Natural killer cell treated with Interleukin-12 subunit alpha and Interleukin-12 subunit beta and Interleukin-15 and Interleukin-18, amount 100 ng/mL, for 72 hours (primary cell): ENCODE data around the gene IDI2. TPM values are rescaled to one million over a fixed set of nuclear protein-coding genes. Genes with fewer than 3 reads are reported as not detected.
"Not testable (repeated sequence)": the region's sequence is repeated elsewhere in the genome, so short reads cannot be mapped to it uniquely, and the experiment has no call there.

Source experiments
- ATAC-seq, 2 donors: fragments of 150-1000 bp; cut with Tn5 transposase in 1 of 2; sonication (Bioruptor Pico), chemical (Tn5 transposase) in 1 of 2; 2 replicates each; pipeline ENCODE4 v1.10.0; 2021
- DNase-seq: peaks from one replicate; pipeline ENCODE4 v3.0.0; 2022; ENCODE audit warnings: low spot score
- H3K27ac Mint-ChIP-seq, 2 donors: 1 replicate in 1 of 2; 2 replicates in 1 of 2; pipeline ENCODE4 v1.8.0; 2022; ENCODE audit warnings: mixed read lengths in 2 of 2, mild to moderate bottlenecking in 1 of 2, moderate library complexity in 1 of 2
- H3K27me3 Mint-ChIP-seq, 2 donors: 1 replicate in 1 of 2; 2 replicates in 1 of 2; pipeline ENCODE4 v1.8.0; 2022; ENCODE audit warnings: mixed read lengths in 2 of 2
- H3K36me3 Mint-ChIP-seq: one replicate; pipeline ENCODE4 v1.8.0; 2022; ENCODE audit warnings: mixed read lengths
- H3K4me1 Mint-ChIP-seq, 2 donors: 1 replicate in 1 of 2; 2 replicates in 1 of 2; pipeline ENCODE4 v1.8.0; 2022; ENCODE audit warnings: low read depth in 2 of 2, mixed read lengths in 2 of 2, mild to moderate bottlenecking in 1 of 2
- H3K4me3 Mint-ChIP-seq: one replicate; pipeline ENCODE4 v1.8.0; 2022; ENCODE audit warnings: mixed read lengths
- H3K9me3 Mint-ChIP-seq: 2 replicates; pipeline ENCODE4 v1.8.0; 2022; ENCODE audit warnings: mixed read lengths
- total RNA-seq, 2 donors: library from RNA; stranded (reverse); gene quantifications; one replicate each; pipeline ENCODE4 v1.2.3, GENCODE V29; 2022

Gene IDI2
- total RNA-seq, 2 donors from 2014 or later = not detected

GRCh38 chr10:1011696-1012095 is 14.0 kb downstream of the IDI2 start:
- Mint-ChIP-seq H3K27ac (peak overlapping the region; percentile 13 to 53), H3K36me3 (peaks cover 40% of the 10 kb centered on the region), H3K4me3 (no peak overlapping the region), H3K9me3 (no peaks in the 10 kb centered on the region), H3K4me1 (peaks cover 13 to 40% of the 10 kb centered on the region in 2 donors), H3K27me3 (no peaks in the 10 kb centered on the region)
- ATAC-seq (peak in 1 of 2 donors; percentile 40), DNase-seq (no peak)

- DNase-seq = no peak
- ATAC-seq = peak in 1 of 2 donors; percentile 24
- peaks cover 13 to 40% of the 10 kb centered on the region in 2 donors for H3K4me1 Mint-ChIP-seq
- H3K27ac Mint-ChIP-seq = peak overlapping the region; percentile 13 to 54
- H3K4me3 Mint-ChIP-seq = no peak overlapping the region
- no peaks in the 10 kb centered on the region for H3K9me3 Mint-ChIP-seq
- peaks cover 39% of the 10 kb centered on the region for H3K36me3 Mint-ChIP-seq
- H3K27me3 Mint-ChIP-seq = no peaks in the 10 kb centered on the region
Observed at GRCh38 chr10:1010703-1011102, 15.0 kb downstream of the IDI2 start.

- Mint-ChIP-seq H3K27ac (peak overlapping the region; percentile 41 to 54), H3K4me1 (peaks cover 13 to 40% of the 10 kb centered on the region in 2 donors), H3K36me3 (peaks cover 45% of the 10 kb centered on the region), H3K4me3 (peak overlapping the region; percentile 20)
- not testable (repeated sequence) for DNase-seq, H3K9me3 Mint-ChIP-seq, H3K27me3 Mint-ChIP-seq
- peak in 1 of 2 donors; percentile 84 for ATAC-seq
Observed at GRCh38 chr10:1009947-1010346, 15.7 kb downstream of the IDI2 start.

GRCh38 chr10:1009071-1009494 is 16.6 kb downstream of the IDI2 start:
- ATAC-seq (no peak), DNase-seq (no peak)
- H3K4me1 Mint-ChIP-seq = peaks cover 13 to 40% of the 10 kb centered on the region in 2 donors
- H3K36me3 Mint-ChIP-seq = peaks cover 45% of the 10 kb centered on the region
- H3K27me3 Mint-ChIP-seq = no peaks in the 10 kb centered on the region
- peak overlapping the region; percentile 7 for H3K4me3 Mint-ChIP-seq
- no peaks in the 10 kb centered on the region for H3K9me3 Mint-ChIP-seq
- H3K27ac Mint-ChIP-seq = peak overlapping the region; percentile 41 to 54

GRCh38 chr10:1007583-1007982 is 18.1 kb downstream of the IDI2 start:
- Mint-ChIP-seq H3K27ac (no peak overlapping the region), H3K36me3 (peaks cover 54% of the 10 kb centered on the region), H3K4me3 (no peak overlapping the region)

DNA sequence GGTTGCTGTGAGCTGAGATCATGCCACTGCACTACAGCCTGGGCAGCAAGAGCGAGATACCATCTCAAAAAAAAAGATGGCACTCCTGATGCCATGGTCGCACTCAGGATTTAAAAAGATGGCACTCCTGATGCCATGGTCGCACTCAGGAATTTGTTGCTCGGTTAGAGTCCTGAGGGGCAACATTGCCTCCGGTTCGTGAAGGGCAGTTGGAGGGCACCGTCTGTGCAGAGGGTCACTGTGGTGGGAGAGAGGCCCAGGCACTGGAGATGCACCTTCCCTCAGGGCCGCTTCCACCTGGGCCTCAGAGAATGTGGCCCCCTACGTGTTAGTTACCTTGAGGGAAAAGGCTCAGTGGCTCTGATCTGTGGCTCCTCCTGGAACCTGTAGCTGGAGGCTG is 19.1 kb downstream of the IDI2 start:
- no peak overlapping the region for H3K27ac Mint-ChIP-seq
- no peak for ATAC-seq
- H3K4me3 Mint-ChIP-seq = no peak overlapping the region
- DNase-seq = no peak
- H3K27me3 Mint-ChIP-seq = no peaks in the 10 kb centered on the region
- H3K36me3 Mint-ChIP-seq = peaks cover 53% of the 10 kb centered on the region
- H3K4me1 Mint-ChIP-seq = peaks cover 20 to 34% of the 10 kb centered on the region in 2 donors
- H3K9me3 Mint-ChIP-seq = peaks cover 4% of the 10 kb centered on the region

More at GRCh38 chr10:1007583-1007982, 18.1 kb downstream of the IDI2 start:
- ATAC-seq (no peak), DNase-seq (no peak)
- Mint-ChIP-seq H3K9me3 (no peaks in the 10 kb centered on the region), H3K4me1 (peaks cover 16 to 40% of the 10 kb centered on the region in 2 donors), H3K27me3 (no peaks in the 10 kb centered on the region)

DNA sequence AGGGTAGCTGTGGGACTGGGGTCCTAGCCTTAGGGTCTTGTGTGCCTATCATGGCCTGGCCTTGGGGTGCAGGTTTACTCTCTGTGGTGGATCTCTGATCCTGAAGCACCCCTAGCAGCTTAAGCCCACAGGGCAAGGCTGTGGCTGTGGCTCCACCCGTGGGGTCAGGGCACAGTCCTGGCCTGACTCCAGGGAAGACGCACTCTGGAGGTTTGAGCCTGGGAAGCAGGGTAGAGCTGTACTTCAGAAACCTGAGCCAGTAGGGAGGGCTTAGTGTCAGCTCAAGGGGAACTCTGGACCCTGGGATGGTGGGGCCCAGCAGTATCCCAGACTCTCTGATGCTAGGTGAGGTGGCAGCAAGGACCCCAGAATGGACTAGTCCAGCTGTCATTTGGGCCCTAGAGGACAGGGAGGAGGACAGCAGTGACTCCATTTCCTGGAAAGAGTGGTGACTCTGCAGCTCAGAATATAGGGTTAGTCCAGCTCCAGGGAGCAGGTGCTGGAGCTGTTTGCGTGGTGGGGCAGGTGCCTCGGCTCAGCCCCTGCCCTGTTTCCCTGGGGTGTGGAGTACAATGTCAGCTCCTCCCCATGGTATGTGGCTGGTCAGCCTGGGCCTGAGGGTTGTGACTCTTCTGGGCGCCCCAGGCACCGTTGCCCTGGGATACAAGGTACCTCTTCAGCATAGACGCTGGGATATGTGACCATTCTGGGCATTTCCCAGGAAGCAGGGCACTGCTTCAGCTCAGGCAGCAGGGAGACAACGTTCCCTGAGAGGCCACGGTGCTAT is 21.6 kb downstream of the IDI2 start:
- peak overlapping the region in 1 of 2 donors; percentile 0 for H3K27ac Mint-ChIP-seq
- H3K9me3 Mint-ChIP-seq = peaks cover 4% of the 10 kb centered on the region

GRCh38 chr10:1002425-1003006 is 23.1 kb downstream of the IDI2 start:
- H3K36me3 Mint-ChIP-seq = peaks cover 58% of the 10 kb centered on the region
- DNase-seq (no peak), ATAC-seq (no peak)
- peaks cover 7 to 12% of the 10 kb centered on the region in 2 donors for H3K4me1 Mint-ChIP-seq
- H3K27ac Mint-ChIP-seq = peak overlapping the region in 1 of 2 donors; percentile 0
- H3K27me3 Mint-ChIP-seq = no peaks in the 10 kb centered on the region
- H3K4me3 Mint-ChIP-seq = no peak overlapping the region
- H3K9me3 Mint-ChIP-seq = peaks cover 4% of the 10 kb centered on the region

More for the DNA sequence above, 21.6 kb downstream of the IDI2 start:
- ATAC-seq (peak in 1 of 2 donors; percentile 46), DNase-seq (no peak)
- H3K27me3 Mint-ChIP-seq = no peaks in the 10 kb centered on the region
- H3K36me3 Mint-ChIP-seq = peaks cover 61% of the 10 kb centered on the region
- no peak overlapping the region for H3K4me3 Mint-ChIP-seq
- peaks cover 15 to 18% of the 10 kb centered on the region in 2 donors for H3K4me1 Mint-ChIP-seq

DNA sequence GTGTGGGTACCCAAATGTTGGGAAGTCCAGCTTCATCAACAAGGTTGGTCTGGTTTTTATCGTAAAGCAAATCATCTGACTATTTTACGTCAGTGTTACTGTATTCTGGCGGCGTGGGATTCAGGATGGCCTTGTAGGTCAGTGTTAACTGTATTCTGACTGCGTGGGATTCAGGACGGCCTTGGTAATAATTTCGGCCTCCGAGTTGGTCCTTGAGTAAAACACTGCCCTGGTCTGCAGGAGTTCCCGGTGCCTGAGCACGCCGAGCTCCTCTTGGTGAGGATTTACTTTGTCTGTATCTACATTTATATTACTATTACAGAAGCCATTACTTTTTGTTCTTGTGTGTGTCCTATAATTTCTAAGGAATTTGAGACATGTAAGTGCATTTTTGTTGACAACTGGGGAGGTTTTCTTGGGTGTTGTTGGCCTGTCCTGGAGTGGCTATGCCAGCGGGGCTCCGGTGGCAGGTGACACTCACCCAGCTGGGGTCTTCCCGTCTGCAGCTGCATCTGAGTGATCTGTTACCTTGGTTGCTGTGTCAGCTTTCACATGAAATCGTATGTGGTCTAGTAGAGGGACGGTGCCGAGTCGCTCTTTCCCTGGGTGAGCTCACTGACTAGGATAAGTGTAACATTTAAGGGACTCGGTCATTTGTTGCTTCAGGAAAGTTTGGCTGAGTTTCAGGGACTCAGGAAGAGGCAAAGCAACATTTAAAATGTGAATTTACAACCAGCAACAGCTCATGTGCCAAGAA is 28.2 kb downstream of the IDI2 start:
- DNase-seq (no peak), ATAC-seq (no peak)
- Mint-ChIP-seq H3K36me3 (peaks cover 52% of the 10 kb centered on the region), H3K27me3 (no peaks in the 10 kb centered on the region), H3K9me3 (peaks cover 4% of the 10 kb centered on the region), H3K4me3 (no peak overlapping the region), H3K27ac (no peak overlapping the region), H3K4me1 (peaks cover 25 to 31% of the 10 kb centered on the region in 2 donors)

DNA sequence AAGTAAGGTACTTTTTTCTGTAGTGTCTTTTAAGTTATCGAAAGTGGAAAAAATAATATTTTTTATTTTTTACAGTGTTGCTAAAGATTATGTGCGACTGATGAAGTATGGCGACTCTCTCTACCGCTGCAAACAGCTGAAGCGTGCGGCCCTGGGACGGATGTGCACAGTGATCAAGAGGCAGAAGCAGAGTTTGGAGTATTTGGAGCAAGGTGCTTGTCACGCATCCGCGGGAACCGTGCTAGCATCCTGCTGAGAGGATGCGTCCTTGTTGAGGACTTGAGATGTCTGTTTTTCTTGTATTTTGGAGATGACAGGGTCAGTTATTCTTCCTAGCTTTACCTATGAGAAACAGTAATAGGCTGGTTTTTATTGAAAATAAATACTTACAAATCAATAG is 29.6 kb downstream of the IDI2 start:
- Mint-ChIP-seq H3K4me1 (peaks cover 26 to 31% of the 10 kb centered on the region in 2 donors), H3K4me3 (no peak overlapping the region), H3K27ac (peak overlapping the region in 1 of 2 donors; percentile 94), H3K36me3 (peaks cover 39% of the 10 kb centered on the region), H3K9me3 (no peaks in the 10 kb centered on the region), H3K27me3 (no peaks in the 10 kb centered on the region)
- no peak for DNase-seq
- no peak for ATAC-seq

DNA sequence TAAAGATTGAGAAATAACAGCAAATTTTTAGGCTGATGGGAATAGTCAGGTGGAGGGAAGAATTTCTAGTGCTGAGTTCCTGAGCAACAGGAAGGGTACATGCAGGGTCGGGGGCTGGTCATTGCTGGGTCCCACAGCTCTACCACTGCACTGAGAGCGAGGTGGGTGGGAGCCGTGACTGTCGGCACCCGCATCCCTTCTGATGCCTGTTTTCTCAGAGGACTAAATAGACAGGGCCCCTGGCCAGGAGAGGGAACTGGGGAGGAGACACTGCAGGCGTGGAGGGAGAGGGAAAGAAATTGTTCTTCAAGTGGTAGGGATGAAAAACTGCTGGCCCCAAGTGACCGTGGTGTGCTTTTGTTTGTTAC is 30.1 kb downstream of the IDI2 start:
- ATAC-seq (no peak), DNase-seq (no peak)
- Mint-ChIP-seq H3K9me3 (no peaks in the 10 kb centered on the region), H3K4me1 (peaks cover 30 to 36% of the 10 kb centered on the region in 2 donors), H3K4me3 (no peak overlapping the region), H3K27me3 (no peaks in the 10 kb centered on the region), H3K36me3 (peaks cover 34% of the 10 kb centered on the region), H3K27ac (peak overlapping the region; percentile 90 to 94)

- H3K4me1 Mint-ChIP-seq = peaks cover 35 to 39% of the 10 kb centered on the region in 2 donors
- H3K27ac Mint-ChIP-seq = peak overlapping the region; percentile 90 to 94
- peaks cover 34% of the 10 kb centered on the region for H3K36me3 Mint-ChIP-seq
- ATAC-seq (no peak), DNase-seq (no peak)
- H3K9me3 Mint-ChIP-seq = no peaks in the 10 kb centered on the region
- no peaks in the 10 kb centered on the region for H3K27me3 Mint-ChIP-seq
- no peak overlapping the region for H3K4me3 Mint-ChIP-seq
Observed at GRCh38 chr10:994836-995558, 30.7 kb downstream of the IDI2 start.

DNA sequence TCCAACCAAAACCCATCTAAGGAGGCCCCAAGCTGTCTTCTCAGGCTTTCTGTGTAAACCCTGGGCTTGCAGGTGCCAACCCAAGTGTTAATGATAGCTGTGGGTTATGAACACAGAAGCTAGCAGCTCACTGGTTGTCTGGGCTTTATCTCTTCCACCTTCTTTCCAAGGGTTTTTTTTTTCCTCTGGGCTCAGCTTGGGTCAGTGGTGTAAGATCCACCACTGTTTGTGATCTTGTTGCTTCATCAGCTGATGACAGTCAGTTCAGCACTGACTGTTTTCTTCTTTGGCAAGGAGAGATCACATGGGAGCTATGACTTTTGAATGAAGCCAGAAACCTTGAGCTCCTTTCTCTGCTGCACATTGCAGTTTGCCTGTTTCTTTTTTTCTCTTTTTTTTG is 32.8 kb downstream of the IDI2 start:
- ATAC-seq = peak; percentile 24 to 69
- DNase-seq = peak; percentile 65
- Mint-ChIP-seq H3K36me3 (peaks cover 31% of the 10 kb centered on the region), H3K4me1 (peaks cover 48% of the 10 kb centered on the region in 2 donors), H3K9me3 (no peaks in the 10 kb centered on the region), H3K27ac (peak overlapping the region; percentile 90 to 94), H3K27me3 (no peaks in the 10 kb centered on the region), H3K4me3 (peak overlapping the region; percentile 56)
